Measurements from ENCODE around the gene VENTX. TPM values are rescaled to one million over a fixed set of nuclear protein-coding genes. Genes with fewer than 3 reads are reported as not detected.

Gene VENTX
- total RNA-seq, 3 donors from 2014 or later: 0.09 to 1.2 (median 0.36) TPM

GRCh38 chr10:133267829-133268228, 30.2 kb downstream of the VENTX start:
- H3K9me3 ChIP-seq: no peaks in the 10 kb centered on the region
- intact Hi-C loops (cut with DNase I, micrococcal nuclease): no loop called here
- H3K4me1 ChIP-seq (ENCODE audit: low read depth): peaks cover 19% of the 10 kb centered on the region
- H3K4me3 ChIP-seq: no peak overlapping the region
- TF ChIP-seq CTCF (IDR thresholded peaks at IDR 0.05): no peak
- DNase-seq: no peak
- no peaks in the 10 kb centered on the region for H3K36me3 ChIP-seq (ENCODE audit: low read depth)
- no peak for ATAC-seq

- ATAC-seq (no peak), DNase-seq (no peak)
- Histone ChIP-seq H3K36me3 (ENCODE audit: low read depth) (no peaks in the 10 kb centered on the region), H3K9me3 (no peaks in the 10 kb centered on the region), H3K4me1 (ENCODE audit: low read depth) (peaks cover 13% of the 10 kb centered on the region), H3K4me3 (no peak overlapping the region)
- intact Hi-C loops (cut with DNase I, micrococcal nuclease): no loop called here
- TF ChIP-seq CTCF (IDR thresholded peaks at IDR 0.05): no peak
Observed at GRCh38 chr10:133268532-133268931, 30.9 kb downstream of the VENTX start.

- ATAC-seq (no peak), DNase-seq (no peak)
- Histone ChIP-seq H3K9me3 (no peaks in the 10 kb centered on the region), H3K36me3 (ENCODE audit: low read depth) (no peaks in the 10 kb centered on the region), H3K4me3 (no peak overlapping the region), H3K4me1 (ENCODE audit: low read depth) (peaks cover 5% of the 10 kb centered on the region)
- intact Hi-C loops (cut with DNase I, micrococcal nuclease): no loop called here
- TF ChIP-seq CTCF (IDR thresholded peaks at IDR 0.05): no peak
Observed at GRCh38 chr10:133269367-133269766, 31.7 kb downstream of the VENTX start.

GRCh38 chr10:133270204-133270603, 32.5 kb downstream of the VENTX start:
- TF ChIP-seq CTCF (IDR thresholded peaks at IDR 0.05): no peak
- Histone ChIP-seq H3K36me3 (ENCODE audit: low read depth) (no peaks in the 10 kb centered on the region), H3K4me3 (no peak overlapping the region), H3K4me1 (ENCODE audit: low read depth) (peaks cover 1% of the 10 kb centered on the region), H3K9me3 (no peaks in the 10 kb centered on the region)
- ATAC-seq: no peak
- intact Hi-C loops (cut with DNase I, micrococcal nuclease): no loop called here
- DNase-seq: no peak

GRCh38 chr10:133270773-133271297, 33.2 kb downstream of the VENTX start:
- H3K4me1 ChIP-seq (ENCODE audit: low read depth): no peaks in the 10 kb centered on the region
- no peak overlapping the region for H3K4me3 ChIP-seq
- DNase-seq (no peak), ATAC-seq (no peak)
- H3K9me3 ChIP-seq: no peaks in the 10 kb centered on the region
- intact Hi-C loops (cut with DNase I, micrococcal nuclease): no loop called here
- no peaks in the 10 kb centered on the region for H3K36me3 ChIP-seq (ENCODE audit: low read depth)
- TF ChIP-seq CTCF (IDR thresholded peaks at IDR 0.05): no peak

All from mucosa of descending colon (tissue), 3 donors.